ENCODE measurements around the gene PIM3. TPM values are rescaled to one million over a fixed set of nuclear protein-coding genes. Genes with fewer than 3 reads are reported as not detected.

Gene PIM3
- polyA plus RNA-seq, 1 donor from 2014 or later: 47.1 TPM

DNA sequence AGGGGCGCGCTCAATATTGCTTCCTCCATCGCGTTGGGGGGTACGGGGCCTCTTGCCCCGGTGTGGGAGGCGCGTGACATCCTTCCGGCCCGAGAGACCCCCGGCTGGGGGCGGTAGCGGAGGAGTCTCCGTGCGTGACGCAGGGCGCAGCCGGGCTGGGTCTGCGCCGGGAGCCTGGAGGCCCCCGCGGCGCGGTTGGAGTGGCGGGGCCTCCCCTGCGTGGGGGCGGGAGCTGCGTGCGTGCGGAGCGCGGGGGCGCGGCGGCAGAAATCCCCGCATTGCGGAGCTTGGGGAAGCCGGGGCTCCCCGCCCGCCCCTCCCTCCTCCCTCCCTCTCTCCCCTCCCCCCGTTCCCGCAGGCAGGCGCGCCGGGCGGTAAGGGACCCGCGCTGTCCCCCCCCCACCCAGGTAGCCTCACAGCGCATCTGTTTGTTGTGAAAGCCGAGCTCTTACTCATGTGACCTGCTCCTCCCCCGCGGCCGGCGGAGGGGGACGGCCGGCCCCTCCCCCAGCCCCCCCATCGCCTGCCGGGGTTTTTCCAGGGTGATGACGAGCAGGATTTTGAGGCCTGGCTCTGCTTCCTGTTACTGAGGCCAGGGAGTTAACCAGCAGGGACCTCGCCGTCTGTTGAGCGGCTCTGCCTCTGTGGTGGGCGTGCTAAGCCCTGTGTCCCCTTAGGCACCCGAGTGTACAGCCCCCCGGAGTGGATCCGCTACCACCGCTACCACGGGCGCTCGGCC lies 1.6 kb downstream of the PIM3 start:
- Mint-ChIP-seq H3K9me3 (no peaks in the 10 kb centered on the region), H3K4me3 (peak overlapping the region; percentile 87 to 97 (median 92)), H3K27me3 (no peaks in the 10 kb centered on the region), H3K36me3 (peaks cover 10% of the 10 kb centered on the region), H3K4me1 (peaks cover 7 to 16% (median 7%) of the 10 kb centered on the region in 3 donors), H3K27ac (peak overlapping the region; percentile 95 to 100 (median 97))

DNA sequence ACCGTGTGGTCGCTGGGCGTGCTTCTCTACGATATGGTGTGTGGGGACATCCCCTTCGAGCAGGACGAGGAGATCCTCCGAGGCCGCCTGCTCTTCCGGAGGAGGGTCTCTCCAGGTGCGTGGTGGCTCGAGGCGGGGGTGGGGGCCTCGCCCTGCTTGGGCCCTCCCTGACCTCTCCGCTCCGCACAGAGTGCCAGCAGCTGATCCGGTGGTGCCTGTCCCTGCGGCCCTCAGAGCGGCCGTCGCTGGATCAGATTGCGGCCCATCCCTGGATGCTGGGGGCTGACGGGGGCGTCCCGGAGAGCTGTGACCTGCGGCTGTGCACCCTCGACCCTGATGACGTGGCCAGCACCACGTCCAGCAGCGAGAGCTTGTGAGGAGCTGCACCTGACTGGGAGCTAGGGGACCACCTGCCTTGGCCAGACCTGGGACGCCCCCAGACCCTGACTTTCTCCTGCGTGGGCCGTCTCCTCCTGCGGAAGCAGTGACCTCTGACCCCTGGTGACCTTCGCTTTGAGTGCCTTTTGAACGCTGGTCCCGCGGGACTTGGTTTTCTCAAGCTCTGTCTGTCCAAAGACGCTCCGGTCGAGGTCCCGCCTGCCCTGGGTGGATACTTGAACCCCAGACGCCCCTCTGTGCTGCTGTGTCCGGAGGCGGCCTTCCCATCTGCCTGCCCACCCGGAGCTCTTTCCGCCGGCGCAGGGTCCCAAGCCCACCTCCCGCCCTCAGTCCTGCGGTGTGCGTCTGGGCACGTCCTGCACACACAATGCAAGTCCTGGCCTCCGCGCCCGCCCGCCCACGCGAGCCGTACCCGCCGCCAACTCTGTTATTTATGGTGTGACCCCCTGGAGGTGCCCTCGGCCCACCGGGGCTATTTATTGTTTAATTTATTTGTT lies 2.4 kb downstream of the PIM3 start:
- H3K27me3 Mint-ChIP-seq: no peaks in the 10 kb centered on the region
- peaks cover 12 to 21% (median 15%) of the 10 kb centered on the region in 3 donors for H3K4me1 Mint-ChIP-seq
- peaks cover 10% of the 10 kb centered on the region for H3K36me3 Mint-ChIP-seq
- H3K9me3 Mint-ChIP-seq: no peaks in the 10 kb centered on the region
- peak overlapping the region; percentile 77 to 97 (median 86) for H3K4me3 Mint-ChIP-seq
- H3K27ac Mint-ChIP-seq: peak overlapping the region; percentile 83 to 100 (median 97)

DNA sequence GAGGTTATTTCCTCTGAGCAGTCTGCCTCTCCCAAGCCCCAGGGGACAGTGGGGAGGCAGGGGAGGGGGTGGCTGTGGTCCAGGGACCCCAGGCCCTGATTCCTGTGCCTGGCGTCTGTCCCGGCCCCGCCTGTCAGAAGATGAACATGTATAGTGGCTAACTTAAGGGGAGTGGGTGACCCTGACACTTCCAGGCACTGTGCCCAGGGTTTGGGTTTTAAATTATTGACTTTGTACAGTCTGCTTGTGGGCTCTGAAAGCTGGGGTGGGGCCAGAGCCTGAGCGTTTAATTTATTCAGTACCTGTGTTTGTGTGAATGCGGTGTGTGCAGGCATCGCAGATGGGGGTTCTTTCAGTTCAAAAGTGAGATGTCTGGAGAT lies 3.1 kb downstream of the PIM3 start:
- Mint-ChIP-seq H3K9me3 (no peaks in the 10 kb centered on the region), H3K4me3 (peak overlapping the region; percentile 61 to 97 (median 84)), H3K4me1 (peaks cover 12 to 21% (median 15%) of the 10 kb centered on the region in 3 donors), H3K27me3 (no peaks in the 10 kb centered on the region), H3K36me3 (peaks cover 10% of the 10 kb centered on the region), H3K27ac (peak overlapping the region; percentile 83 to 100 (median 97))

DNA sequence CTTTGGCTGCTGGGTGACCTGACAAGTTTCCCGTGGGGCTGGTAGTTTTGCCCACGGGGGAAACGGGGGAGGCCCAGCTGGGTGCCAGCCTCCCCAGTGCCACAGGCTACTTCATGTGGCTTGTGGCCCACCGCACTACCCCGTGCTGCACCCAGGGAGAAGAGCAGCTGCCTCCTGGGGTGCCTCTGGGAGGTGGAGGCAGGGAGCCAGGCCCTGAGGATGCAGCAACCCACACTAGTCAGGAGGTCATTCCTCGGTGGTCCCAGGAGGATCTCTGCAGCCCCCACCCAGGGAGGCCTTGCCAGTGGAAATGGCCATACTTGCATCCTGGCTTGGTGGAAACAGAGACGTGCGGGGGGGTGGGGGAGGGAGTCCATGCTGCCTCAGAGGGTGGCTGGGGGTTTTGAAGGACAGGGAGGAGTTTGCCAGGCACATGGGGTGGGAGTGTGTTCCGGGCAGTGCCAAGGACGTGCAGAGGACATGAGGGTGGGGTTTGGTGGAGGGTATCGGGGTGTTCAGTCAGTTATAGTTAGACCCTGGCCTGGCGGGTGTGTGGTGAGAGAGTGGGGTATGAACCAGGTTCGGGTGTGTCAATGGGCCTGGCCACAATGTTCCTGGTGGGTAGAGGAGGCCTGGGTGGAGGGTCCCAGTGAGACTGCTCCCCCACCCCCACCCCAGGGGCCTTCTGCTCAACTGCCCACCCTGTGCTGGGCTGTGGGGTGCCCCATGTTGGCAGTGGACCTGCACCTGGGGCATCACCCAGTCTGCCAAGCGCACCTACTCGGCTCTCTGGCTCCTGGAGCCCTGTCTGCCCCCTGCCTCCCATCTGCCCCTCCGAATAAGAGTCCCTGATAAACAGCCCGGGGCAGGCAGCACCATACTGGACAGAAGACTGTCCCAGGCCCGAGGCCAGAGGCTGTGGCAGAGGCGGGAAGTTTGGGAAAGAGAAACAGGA lies 3.8 kb downstream of the PIM3 start:
- Mint-ChIP-seq H3K27me3 (peaks cover 1% of the 10 kb centered on the region), H3K27ac (peak overlapping the region; percentile 83 to 100 (median 97)), H3K36me3 (peaks cover 10% of the 10 kb centered on the region), H3K4me3 (peak overlapping the region in 2 of 4 donors; percentile 84 to 97), H3K9me3 (no peaks in the 10 kb centered on the region), H3K4me1 (peaks cover 12 to 21% (median 15%) of the 10 kb centered on the region in 3 donors)

DNA sequence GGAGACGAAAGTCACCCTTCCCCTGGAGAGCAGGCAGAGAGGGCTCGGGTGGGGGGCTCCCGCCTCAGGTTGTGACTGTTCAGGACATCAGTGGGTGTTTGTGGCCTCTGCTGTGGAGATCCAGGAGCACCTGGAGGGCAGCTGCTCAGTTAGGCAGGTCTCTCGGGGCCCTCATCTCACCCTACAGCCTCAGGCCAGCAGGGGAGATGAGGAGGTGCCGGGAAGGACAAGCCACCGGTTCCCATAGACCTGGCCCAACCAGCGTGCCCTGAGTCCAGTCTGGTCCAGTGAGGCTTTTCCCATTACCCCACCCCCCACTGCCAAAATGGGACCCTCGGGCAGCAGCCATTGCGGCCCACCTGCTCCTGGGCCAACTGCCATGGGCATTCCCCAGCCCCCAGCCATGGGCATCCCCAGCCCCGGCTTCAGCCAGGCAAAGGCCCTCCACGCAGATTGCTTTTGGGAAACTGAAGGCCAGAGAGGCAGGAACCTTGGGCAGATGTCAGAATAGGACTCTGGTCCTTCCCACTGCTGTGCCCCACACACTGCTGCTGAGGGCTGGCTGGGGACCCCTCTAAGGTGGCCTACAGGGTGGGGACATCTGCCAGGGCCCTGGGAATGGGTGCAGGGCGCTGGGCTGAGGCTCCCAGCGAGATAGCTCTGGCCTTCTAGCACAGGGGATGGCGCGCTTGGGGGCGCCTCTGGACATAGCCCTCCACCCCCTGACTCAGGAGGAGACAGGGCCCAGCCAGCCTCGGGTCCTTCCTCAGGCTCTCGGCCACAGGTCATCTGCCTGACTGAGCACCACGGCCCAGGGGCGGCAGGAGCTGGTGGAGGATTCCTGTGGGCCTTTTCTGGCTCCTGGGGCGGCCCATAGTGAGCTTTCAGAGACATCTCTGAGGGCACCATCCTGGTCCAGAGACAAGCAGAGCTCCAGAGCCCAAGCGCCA lies 4.8 kb downstream of the PIM3 start:
- H3K27me3 Mint-ChIP-seq: peaks cover 2% of the 10 kb centered on the region
- peak overlapping the region; percentile 81 to 100 (median 97) for H3K27ac Mint-ChIP-seq
- H3K4me3 Mint-ChIP-seq: peak overlapping the region in 1 of 4 donors; percentile 97
- peaks cover 10% of the 10 kb centered on the region for H3K36me3 Mint-ChIP-seq
- H3K4me1 Mint-ChIP-seq: peaks cover 10 to 21% (median 15%) of the 10 kb centered on the region in 3 donors
- no peaks in the 10 kb centered on the region for H3K9me3 Mint-ChIP-seq

DNA sequence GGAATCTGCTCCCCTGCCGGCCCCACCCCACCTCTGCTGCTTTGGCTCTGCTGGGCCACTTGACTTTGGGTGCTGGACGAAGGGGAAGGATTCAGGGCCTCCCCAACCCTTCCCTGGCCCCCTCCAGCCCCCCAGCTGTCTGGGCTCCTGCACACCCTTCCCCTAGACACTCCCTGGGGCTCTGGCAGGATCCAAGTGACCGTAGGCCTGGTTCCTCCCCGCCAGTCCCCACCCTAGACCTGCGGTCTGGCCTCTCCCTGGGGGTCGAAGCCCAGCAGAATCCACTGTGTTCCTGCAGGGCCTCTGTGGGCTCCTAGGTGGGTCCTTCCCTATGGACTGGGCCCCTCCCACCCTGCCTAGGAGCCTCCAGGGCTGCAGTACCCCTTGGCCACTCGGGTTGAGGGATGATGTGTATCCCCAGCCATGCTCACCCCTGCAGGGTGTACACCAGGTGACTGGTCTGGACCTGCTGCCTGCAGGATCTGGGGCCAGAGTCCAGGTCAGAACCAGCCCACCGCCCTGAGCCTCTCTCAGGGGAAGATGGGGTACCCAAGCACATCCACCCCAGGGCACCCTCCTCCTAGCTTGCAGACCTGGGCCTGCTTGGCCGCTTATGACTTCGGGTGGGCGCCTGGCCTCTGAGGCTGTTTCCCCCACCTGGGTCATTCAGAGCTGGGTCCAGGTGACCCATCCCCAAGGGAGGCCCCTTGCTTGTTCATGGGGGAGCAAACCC lies 5.6 kb downstream of the PIM3 start:
- H3K27me3 Mint-ChIP-seq: peaks cover 7% of the 10 kb centered on the region
- H3K4me3 Mint-ChIP-seq: peak overlapping the region in 1 of 4 donors; percentile 88
- H3K9me3 Mint-ChIP-seq: no peaks in the 10 kb centered on the region
- H3K36me3 Mint-ChIP-seq: peaks cover 10% of the 10 kb centered on the region
- H3K4me1 Mint-ChIP-seq: peaks cover 15 to 25% (median 15%) of the 10 kb centered on the region in 3 donors
- peak overlapping the region; percentile 46 to 100 (median 93) for H3K27ac Mint-ChIP-seq

DNA sequence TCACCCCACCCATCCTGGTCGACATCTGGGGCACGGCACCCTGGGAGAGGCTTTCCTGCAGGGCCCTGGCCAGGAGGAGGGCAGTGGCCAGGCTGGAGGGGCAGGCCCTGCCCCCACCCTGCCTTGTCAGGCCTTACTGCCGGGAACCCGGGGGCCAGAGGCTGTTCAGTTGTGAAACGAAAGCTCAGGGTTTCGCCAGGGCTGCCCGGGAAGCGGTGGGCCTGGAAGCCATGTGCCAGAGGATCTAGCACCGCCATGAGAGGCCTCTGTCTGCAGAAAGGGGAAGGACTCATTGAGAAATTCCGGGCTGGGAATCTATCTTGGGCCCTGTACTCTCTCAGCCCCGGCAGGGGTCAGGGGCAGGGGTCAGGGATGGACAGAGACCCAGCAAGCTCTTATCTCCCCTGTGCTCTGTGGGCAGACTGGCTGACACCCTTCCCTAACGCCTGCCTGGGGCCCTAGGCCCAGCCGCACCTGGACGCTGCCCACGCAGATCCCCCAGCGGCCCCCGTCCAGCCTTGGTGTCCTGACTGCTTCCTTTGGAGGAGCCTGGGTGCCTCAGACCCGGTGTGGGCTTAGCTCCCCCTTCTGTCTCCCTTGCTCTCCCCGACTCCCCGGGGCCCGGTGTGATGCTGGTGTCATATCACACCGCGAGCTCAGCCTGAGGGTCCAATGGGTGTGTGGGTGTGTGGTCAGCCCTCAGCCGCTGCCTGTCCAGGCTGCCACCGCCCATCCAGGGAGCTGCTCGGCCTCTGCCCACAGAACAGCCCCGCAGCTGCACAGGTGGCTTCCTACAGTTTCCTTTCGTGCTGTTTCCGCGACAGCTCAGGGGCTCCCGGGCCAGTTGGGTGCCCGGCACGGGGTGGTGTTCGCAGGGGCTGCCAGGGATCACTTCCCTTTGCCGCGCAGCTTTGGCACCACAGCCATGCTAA lies 6.5 kb downstream of the PIM3 start:
- Mint-ChIP-seq H3K4me1 (peaks cover 15 to 23% (median 15%) of the 10 kb centered on the region in 3 donors), H3K27me3 (peaks cover 7% of the 10 kb centered on the region), H3K9me3 (no peaks in the 10 kb centered on the region), H3K27ac (peak overlapping the region; percentile 67 to 100 (median 93)), H3K36me3 (peaks cover 10% of the 10 kb centered on the region), H3K4me3 (peak overlapping the region in 3 of 4 donors; percentile 30 to 88 (median 81))

DNA sequence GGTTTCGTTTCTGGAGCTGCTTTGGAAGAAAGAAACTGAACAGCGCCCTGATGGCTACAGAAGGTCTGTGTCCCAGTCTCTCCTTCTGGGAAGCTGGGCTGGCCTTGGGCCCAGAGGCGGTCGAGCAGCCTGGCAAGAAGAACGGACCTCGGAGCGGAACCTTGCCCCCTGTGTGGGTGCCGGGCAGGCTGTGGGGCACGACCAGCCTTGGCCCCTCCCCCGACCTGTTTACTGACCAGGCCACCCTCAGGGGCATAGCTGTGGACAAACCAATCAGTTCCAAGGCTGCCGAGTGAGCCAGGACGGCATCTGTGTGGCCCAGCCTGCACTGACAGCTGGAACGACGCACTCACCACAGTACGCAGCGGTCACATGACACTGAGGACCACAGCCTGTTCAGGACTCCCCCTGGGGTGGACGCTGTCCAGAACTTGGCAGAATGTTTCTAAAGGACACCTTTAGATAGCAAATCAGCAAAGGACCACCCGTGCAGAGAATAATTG lies 7.2 kb downstream of the PIM3 start:
- Mint-ChIP-seq H3K4me3 (peak overlapping the region in 2 of 4 donors; percentile 81 to 88), H3K27me3 (peaks cover 7% of the 10 kb centered on the region), H3K36me3 (peaks cover 8% of the 10 kb centered on the region), H3K27ac (peak overlapping the region; percentile 67 to 100 (median 93)), H3K4me1 (peaks cover 15 to 23% (median 15%) of the 10 kb centered on the region in 3 donors), H3K9me3 (no peaks in the 10 kb centered on the region)

DNA sequence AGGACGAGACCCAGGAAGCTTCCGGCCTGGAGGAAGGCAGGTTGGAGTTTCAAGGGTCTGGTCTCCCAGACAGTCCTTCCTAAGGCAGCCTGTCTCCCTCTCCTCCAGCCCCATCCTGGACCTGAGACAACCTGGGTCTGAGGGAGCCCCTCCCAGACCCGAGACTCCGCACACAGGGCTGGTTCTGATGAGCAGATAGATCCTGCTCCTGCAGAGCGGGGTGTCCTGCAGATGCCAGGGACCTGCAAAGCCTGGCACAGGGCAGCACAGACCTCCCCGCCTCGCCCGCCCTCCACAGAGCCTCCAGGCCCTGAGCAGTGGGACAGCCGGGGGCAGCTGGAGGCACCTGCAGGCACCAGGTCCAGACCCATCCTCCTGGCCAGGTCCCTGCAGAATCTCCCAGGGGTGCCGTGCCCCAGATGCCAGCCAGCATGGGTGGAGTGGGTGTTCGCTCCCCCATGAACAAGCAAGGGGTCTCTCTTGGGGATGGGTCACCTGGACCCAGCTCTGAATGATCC lies 7.8 kb downstream of the PIM3 start:
- Mint-ChIP-seq H3K27me3 (peaks cover 7% of the 10 kb centered on the region), H3K27ac (peak overlapping the region; percentile 67 to 100 (median 93)), H3K4me1 (peaks cover 15 to 21% (median 15%) of the 10 kb centered on the region in 3 donors), H3K4me3 (peak overlapping the region in 2 of 4 donors; percentile 27 to 88), H3K9me3 (no peaks in the 10 kb centered on the region), H3K36me3 (peaks cover 7% of the 10 kb centered on the region)

DNA sequence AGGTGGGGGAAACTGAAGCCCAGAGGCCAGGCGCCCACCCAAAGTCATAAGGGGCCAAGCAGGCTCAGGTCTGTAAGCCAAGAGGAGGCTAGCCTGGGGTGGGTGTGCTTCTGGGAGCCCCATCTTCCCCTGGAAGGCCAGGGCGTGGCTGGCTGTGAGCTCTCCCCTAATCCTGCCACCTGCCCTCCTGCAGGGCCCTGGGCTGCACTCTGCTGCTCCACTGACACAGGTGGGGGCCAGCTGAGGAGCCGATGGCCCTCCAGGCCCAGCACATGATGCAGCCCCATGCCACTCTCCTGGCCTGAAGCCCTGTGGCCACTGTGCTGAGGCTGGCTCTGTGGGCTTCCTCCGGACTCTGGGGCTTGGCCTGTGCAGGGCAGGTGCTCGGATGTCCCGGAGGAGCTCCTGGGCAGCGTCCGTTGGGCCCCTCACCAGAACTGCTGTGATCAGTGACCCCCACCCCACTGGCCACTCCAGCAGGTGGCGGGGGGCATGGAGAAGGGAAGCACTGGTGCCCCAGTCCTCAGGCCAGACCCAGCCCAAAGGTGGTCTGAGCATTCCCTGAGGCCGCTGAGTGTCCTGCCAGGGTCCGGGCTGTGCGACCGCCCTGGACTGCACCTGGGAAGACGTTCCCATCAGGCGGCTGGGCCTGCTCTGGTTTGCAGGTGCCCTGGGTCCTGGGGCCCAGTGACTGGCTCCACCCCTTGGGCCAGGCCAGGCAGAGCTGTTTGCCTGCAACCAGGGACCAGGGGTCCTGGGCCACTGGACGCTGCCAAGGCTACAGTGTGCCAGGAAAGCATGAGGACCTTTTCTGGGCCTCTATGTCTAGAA lies 8.5 kb downstream of the PIM3 start:
- peaks cover 10 to 14% (median 12%) of the 10 kb centered on the region in 3 donors for H3K4me1 Mint-ChIP-seq
- H3K36me3 Mint-ChIP-seq: no peaks in the 10 kb centered on the region
- H3K9me3 Mint-ChIP-seq: no peaks in the 10 kb centered on the region
- H3K4me3 Mint-ChIP-seq: peak overlapping the region in 2 of 4 donors; percentile 3 to 41
- H3K27ac Mint-ChIP-seq: peak overlapping the region in 1 of 3 donors; percentile 100
- H3K27me3 Mint-ChIP-seq: peaks cover 7% of the 10 kb centered on the region

Measured in IgD-negative memory B cell (primary cell).